ENCODE measurements around the gene GYPC. TPM values are rescaled to one million over a fixed set of nuclear protein-coding genes. Genes with fewer than 3 reads are reported as not detected.

GYPC gene
- total RNA-seq, 1 experiment from 2014 or later, result 13.6 TPM

DNA sequence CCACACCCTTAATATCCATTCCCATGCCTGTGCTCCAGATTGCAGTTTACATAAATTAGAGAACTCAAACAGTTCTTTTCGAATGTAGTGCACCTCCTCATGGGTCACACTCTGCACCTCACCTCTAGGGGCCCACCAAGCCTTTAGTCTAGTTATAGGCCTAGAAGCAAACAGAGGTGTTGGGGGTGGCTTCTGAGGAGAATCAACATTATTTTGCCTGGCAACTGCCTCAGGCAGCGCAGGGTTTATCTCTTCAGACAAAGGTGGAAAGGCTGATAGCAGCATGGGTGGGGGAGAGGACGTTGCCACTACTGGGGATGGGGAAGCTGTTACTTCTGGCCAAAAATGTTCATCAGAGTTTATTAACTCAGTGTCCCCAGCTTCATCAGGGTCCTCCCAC lies 5.0 kb upstream of the GYPC start:
- Histone ChIP-seq H3K27ac (ENCODE audit: insufficient read length, low read depth, low read length) (no peak overlapping the region), H2BK15ac (ENCODE audit: low read depth, low read length) (no peak overlapping the region), H3K4me2 (ENCODE audit: insufficient read depth, insufficient read length, low read length) (no peak overlapping the region), H3K79me2 (ENCODE audit: insufficient read depth, low read length) (no peaks in the 10 kb centered on the region), H2AK5ac (ENCODE audit: insufficient read length, low read length) (no peak overlapping the region), H3K79me1 (ENCODE audit: insufficient read depth, low read depth, low read length, poor library complexity, severe bottlenecking) (no peaks in the 10 kb centered on the region), H4K91ac (ENCODE audit: insufficient read length, low read depth, low read length) (no peak overlapping the region), H3K9ac (ENCODE audit: extremely low read depth, insufficient read length, low read length) (no peak overlapping the region), H3K18ac (ENCODE audit: insufficient read length, low read depth, low read length) (no peak overlapping the region), H2AFZ (ENCODE audit: low read length) (no peak overlapping the region), H2BK12ac (ENCODE audit: insufficient read length, low read depth, low read length) (no peak overlapping the region), H3K14ac (ENCODE audit: insufficient read depth, low read length) (no peak overlapping the region), H3K23me2 (ENCODE audit: insufficient read length, low read depth, low read length, poor library complexity, severe bottlenecking) (peaks cover 5% of the 10 kb centered on the region), H3K4me1 (ENCODE audit: insufficient read depth, low read length) (0 out of 2 replicates have a peak, but pooled peaks cover 3% of the 10 kb centered on the region), H4K5ac (ENCODE audit: insufficient read length, low read depth, low read length) (no peak overlapping the region), H4K8ac (replicated peaks; ENCODE audit: insufficient read length, low read depth, low read length) (no peak overlapping the region), H4K20me1 (ENCODE audit: control insufficient read depth, insufficient read depth, insufficient read length) (no peaks in the 10 kb centered on the region), H3K4ac (ENCODE audit: low read depth, low read length) (no peak overlapping the region), H3K27me3 (ENCODE audit: insufficient read depth, low read length) (no peaks in the 10 kb centered on the region), H3T11ph (ENCODE audit: low read length) (no peak overlapping the region), H3K23ac (ENCODE audit: insufficient read length, low read depth, low read length) (no peak overlapping the region), H2BK20ac (ENCODE audit: low read depth, low read length, poor library complexity, severe bottlenecking) (no peak overlapping the region), H3K9me3 (ENCODE audit: control insufficient read depth, low read depth, low read length) (no peaks in the 10 kb centered on the region), H2BK5ac (ENCODE audit: insufficient read length, low read length) (no peak overlapping the region), H2BK120ac (ENCODE audit: low read depth, low read length, poor library complexity, severe bottlenecking) (no peak overlapping the region), H3K56ac (ENCODE audit: insufficient read length, low read depth, low read length) (no peak overlapping the region)
- peaks cover 3 to 5% of the 10 kb centered on the region in 2 experiments; a peak in 3 of 5 replicates for H3K9me3 Mint-ChIP-seq
- H3K27me3 Mint-ChIP-seq (ENCODE audit: low read depth), result peaks cover 12% of the 10 kb centered on the region
- no CpG with 5 or more reads among the region's 3 CpGs for WGBS (ENCODE audit: extremely low coverage, insufficient read length, low lambda C conversion rate)
- peaks cover 11 to 12% of the 10 kb centered on the region in 2 experiments for H3K4me1 Mint-ChIP-seq
- no peak overlapping the region for H3K4me3 Mint-ChIP-seq
- no peak overlapping the region for H3K27ac Mint-ChIP-seq
- H3K36me3 Mint-ChIP-seq (ENCODE audit: insufficient read depth in 1 of 3, low read depth in 3 of 3), result no peaks in the 10 kb centered on the region
- no peak for DNase-seq
- TF ChIP-seq, protein P1, sequence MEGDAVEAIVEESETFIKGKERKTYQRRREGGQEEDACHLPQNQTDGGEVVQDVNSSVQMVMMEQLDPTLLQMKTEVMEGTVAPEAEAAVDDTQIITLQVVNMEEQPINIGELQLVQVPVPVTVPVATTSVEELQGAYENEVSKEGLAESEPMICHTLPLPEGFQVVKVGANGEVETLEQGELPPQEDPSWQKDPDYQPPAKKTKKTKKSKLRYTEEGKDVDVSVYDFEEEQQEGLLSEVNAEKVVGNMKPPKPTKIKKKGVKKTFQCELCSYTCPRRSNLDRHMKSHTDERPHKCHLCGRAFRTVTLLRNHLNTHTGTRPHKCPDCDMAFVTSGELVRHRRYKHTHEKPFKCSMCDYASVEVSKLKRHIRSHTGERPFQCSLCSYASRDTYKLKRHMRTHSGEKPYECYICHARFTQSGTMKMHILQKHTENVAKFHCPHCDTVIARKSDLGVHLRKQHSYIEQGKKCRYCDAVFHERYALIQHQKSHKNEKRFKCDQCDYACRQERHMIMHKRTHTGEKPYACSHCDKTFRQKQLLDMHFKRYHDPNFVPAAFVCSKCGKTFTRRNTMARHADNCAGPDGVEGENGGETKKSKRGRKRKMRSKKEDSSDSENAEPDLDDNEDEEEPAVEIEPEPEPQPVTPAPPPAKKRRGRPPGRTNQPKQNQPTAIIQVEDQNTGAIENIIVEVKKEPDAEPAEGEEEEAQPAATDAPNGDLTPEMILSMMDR (conservative IDR thresholded peaks at IDR 0.05), result no peak
